AG10803 (cell line): ENCODE data around the gene IL31RA.
"Not testable (repeated sequence)": the region's sequence is repeated elsewhere in the genome, so short reads cannot be mapped to it uniquely, and the experiment has no call there.

Experiments
- DNase-seq: peaks from one replicate; pipeline ENCODE4 v3.0.0; 2010; ENCODE audit warnings: low read depth
- H3K4me3 ChIP-seq: 2 replicates; pipeline ENCODE4 v1.5.1; 2011; ENCODE audit warnings: mild to moderate bottlenecking, low read length, control low read depth
- CTCF ChIP-seq: conservative IDR thresholded peaks from 2 replicates; pipeline ENCODE4 v1.5.1; 2011; ENCODE audit warnings: mild to moderate bottlenecking, low read length, control low read depth, inconsistent platforms

IL31RA gene

DNA sequence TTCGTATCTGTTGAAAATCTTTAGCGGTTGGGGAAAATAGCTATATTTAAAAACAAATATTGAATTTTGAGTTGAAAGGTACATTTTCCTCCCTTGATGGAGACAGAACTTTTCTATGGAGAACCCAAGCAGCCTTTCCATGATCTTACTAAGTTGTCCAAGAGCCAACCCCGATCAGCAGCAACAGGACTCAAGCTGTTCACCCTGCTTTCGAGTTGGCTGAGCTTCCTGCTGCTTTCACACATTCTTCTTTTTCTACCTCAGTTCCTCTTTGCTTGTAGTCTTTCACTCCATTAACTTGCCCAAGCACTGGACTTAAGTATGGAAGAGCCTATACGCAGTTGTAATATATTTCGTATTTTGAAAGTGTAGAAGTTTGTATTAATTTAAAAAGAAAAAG, 84.2 kb downstream of the IL31RA start:
- DNase-seq: no peak
- no peak overlapping the region for H3K4me3 ChIP-seq
- no peak for TF ChIP-seq CTCF

GRCh38 chr5:55936100-55936693, 85.0 kb downstream of the IL31RA start:
- TF ChIP-seq CTCF: peak; percentile 96
- peak; percentile 81 for DNase-seq
- H3K4me3 ChIP-seq: no peak overlapping the region

- not testable (repeated sequence) for H3K4me3 ChIP-seq, DNase-seq
Observed at GRCh38 chr5:55937598-55937997, 86.4 kb downstream of the IL31RA start.

GRCh38 chr5:55941154-55941553, 90.0 kb downstream of the IL31RA start:
- not testable (repeated sequence) for DNase-seq, H3K4me3 ChIP-seq

DNA sequence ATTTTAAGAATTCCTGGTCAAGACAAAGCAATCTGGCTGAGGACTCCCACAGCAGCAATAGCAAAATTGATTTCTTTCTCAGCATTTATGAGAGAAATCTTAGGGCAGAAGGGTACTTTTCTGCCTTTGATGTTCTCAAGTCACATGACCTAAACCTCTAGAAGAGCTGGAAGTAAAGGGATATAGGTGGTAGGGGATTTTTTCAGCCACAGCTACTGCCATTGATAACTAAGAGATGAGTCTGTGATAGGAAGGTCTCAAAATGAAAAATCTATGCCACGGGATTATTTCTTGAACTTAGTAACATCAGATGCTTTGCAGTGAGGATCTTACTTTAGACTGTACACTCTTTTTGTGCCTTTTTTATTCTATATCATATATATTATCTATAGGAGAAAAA, 108.1 kb downstream of the IL31RA start:
- DNase-seq: no peak
- H3K4me3 ChIP-seq: no peak overlapping the region
- no peak for TF ChIP-seq CTCF

GRCh38 chr5:55960779-55961178, 109.6 kb downstream of the IL31RA start:
- DNase-seq: no peak
- no peak overlapping the region for H3K4me3 ChIP-seq
- TF ChIP-seq CTCF: no peak

DNA sequence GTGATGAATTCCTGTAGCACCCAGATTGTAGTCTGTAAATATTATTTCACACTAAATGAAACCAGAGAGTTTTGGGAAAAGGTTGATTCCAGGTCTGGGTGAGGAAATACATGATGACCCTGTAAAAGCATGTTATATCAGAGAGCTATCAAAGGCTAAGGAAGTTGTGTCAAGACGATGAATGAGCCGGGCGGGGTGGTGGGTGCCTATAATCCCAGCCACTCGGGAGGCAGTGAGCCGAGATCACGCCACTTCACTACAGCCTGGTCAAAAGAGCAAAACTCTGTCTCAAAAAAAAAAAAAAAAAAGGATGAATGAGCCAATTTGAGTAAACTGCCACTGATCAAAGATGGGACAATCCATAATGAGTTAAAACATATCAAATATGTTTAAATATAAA, 114.4 kb downstream of the IL31RA start:
- no peak for DNase-seq
- no peak for TF ChIP-seq CTCF
- H3K4me3 ChIP-seq: no peak overlapping the region

- no peak overlapping the region for H3K4me3 ChIP-seq
- TF ChIP-seq CTCF: no peak
- no peak for DNase-seq
Observed at GRCh38 chr5:55966284-55966683, 115.1 kb downstream of the IL31RA start.
